PC-3 (cell line): ENCODE measurements around the gene RNF167. TPM values are rescaled to one million over a fixed set of nuclear protein-coding genes. Genes with fewer than 3 reads are reported as not detected.

Experiments
- ATAC-seq: fragments of 200-7000 bp; cut with Tn5 transposase; 2 replicates; pipeline ENCODE4 v1.9.1; 2020; ENCODE audit warnings: mild to moderate bottlenecking, moderate library complexity
- BruUV-seq: library from RNA; stranded (reverse); fragments of 400-500 nt; replicated peaks from 2 replicates; lab custom pipeline; 2021; lab: Mats Ljungman, UMichigan
- CTCF ChIA-PET: fragments of 300-600 bp; sonication (Branson Sonifier 250); formaldehyde crosslinking; loops from one replicate; lab custom pipeline; 2022; ENCODE audit warnings: antibody characterized with exemption; lab: Charles Lee
- POLR2A ChIA-PET: fragments of 300-600 bp; sonication (Branson Sonifier 250); formaldehyde crosslinking; loops from one replicate; lab custom pipeline; 2022; ENCODE audit warnings: antibody characterized with exemption; ENCODE audit not compliant: unreplicated experiment; lab: Charles Lee
- DNase-seq: peaks from one replicate; pipeline ENCODE4 v3.0.0-alpha.2; 2015
- H2AFZ ChIP-seq: fragments of 300-600 bp; sonication (generic); 2 replicates; pipeline ENCODE4 v1.6.0; 2016; ENCODE audit warnings: antibody characterized with exemption, low read length
- H3F3A ChIP-seq: fragments of 300-600 bp; sonication (generic); one replicate; pipeline ENCODE4 v1.6.0; 2017; ENCODE audit warnings: antibody characterized with exemption, low read length, control low read depth, mild to moderate bottlenecking; ENCODE audit not compliant: unreplicated experiment
- H3K27ac ChIP-seq: fragments of 300-600 bp; sonication (generic); 2 replicates; pipeline ENCODE4 v1.5.1; 2016; ENCODE audit warnings: mild to moderate bottlenecking, low read length
- H3K27me3 ChIP-seq: fragments of 300-600 bp; sonication (generic); 2 replicates; pipeline ENCODE4 v1.6.1; 2016; ENCODE audit warnings: low read length, mixed read lengths
- H3K36me3 ChIP-seq: fragments of 300-600 bp; sonication (generic); 2 replicates; pipeline ENCODE4 v1.6.1; 2016; ENCODE audit warnings: low read depth, mixed run types, low read length, mixed read lengths
- H3K4me1 ChIP-seq: fragments of 300-600 bp; sonication (generic); 2 replicates; pipeline ENCODE4 v1.5.1; 2016; ENCODE audit warnings: low read length; ENCODE audit not compliant: insufficient read depth
- H3K4me2 ChIP-seq: fragments of 300-600 bp; sonication (generic); 2 replicates; pipeline ENCODE4 v1.6.0; 2016; ENCODE audit warnings: low read length
- H3K4me3 ChIP-seq: fragments of 300-600 bp; sonication (generic); 2 replicates; pipeline ENCODE4 v1.5.1; 2016; ENCODE audit warnings: mild to moderate bottlenecking, low read length, mixed read lengths
- H3K79me2 ChIP-seq: fragments of 300-600 bp; sonication (generic); 2 replicates; pipeline ENCODE4 v1.6.1; 2017; ENCODE audit warnings: low read length, mixed read lengths
- H3K9ac ChIP-seq: fragments of 300-600 bp; sonication (generic); 2 replicates; pipeline ENCODE4 v1.6.0; 2016; ENCODE audit warnings: mild to moderate bottlenecking, low read length
- H3K9me2 ChIP-seq: fragments of 300-600 bp; sonication (generic); replicated peaks from 2 replicates; pipeline ENCODE4 v1.6.1; 2016; ENCODE audit warnings: mixed run types, low read length, mixed read lengths
- H3K9me3 ChIP-seq: fragments of 300-600 bp; sonication (generic); 2 replicates; pipeline ENCODE4 v1.6.1; 2016; ENCODE audit warnings: low read length, mixed read lengths
- H4K20me1 ChIP-seq: fragments of 300-600 bp; sonication (generic); 2 replicates; pipeline ENCODE4 v1.6.1; 2016; ENCODE audit warnings: low read length, mixed read lengths
- EZH2 ChIP-seq: fragments of 300-600 bp; sonication (generic); IDR thresholded peaks from one replicate; pipeline ENCODE4 v1.6.1; 2017; ENCODE audit warnings: antibody characterized with exemption, mild to moderate bottlenecking, low read length; ENCODE audit not compliant: unreplicated experiment
- EZH2phosphoT487 ChIP-seq: fragments of 300-600 bp; sonication (generic); IDR thresholded peaks from 2 replicates; pipeline ENCODE4 v1.6.1; 2018; ENCODE audit warnings: mild to moderate bottlenecking, antibody characterized with exemption, low read length, borderline replicate concordance
- intact Hi-C: fragments of 100-400 bp; cut with micrococcal nuclease; formaldehyde crosslinking; loops from 2 replicates; pipeline ENCODE4 v1.9.0; 2023
- total RNA-seq: library from RNA; depleted of rRNA; stranded (reverse); fragments of >200 nt; gene quantifications from 2 replicates; pipeline ENCODE4 v1.2.3, GENCODE V29; 2014
- TF ChIP-seq, protein P1 (sequence below): fragments of 300-600 bp; sonication (generic); conservative IDR thresholded peaks from 2 replicates; pipeline ENCODE4 v1.5.1; 2017; ENCODE audit warnings: antibody characterized with exemption, low read depth, mild to moderate bottlenecking, low read length

The RNF167 gene
- total RNA-seq, 1 experiment from 2014 or later: 43.1 TPM

DNA sequence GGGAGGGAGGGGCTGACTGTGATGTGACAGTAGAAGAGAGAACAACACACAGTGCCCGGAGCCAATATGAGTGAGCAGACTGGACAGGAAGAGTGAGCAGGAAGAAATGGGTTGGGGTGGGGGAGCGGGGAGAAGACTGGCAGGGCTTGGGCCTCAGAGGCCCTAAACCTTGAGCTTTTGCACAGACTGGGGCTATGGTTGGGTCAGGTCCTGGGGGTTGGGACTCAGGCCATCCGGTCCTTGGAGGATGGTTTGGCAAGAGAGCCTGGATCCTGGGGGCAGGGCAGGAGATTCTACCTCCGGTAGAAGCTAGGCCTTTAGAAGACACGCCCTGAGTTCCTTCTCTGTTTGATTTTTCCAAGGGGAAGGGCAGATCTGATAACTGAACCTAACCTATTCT lies 46.3 kb downstream of the RNF167 start:
- Histone ChIP-seq H3K4me1 (peaks cover 15% of the 10 kb centered on the region; the same call in 1 of the 2 replicates), H3K79me2 (peaks cover 7% of the 10 kb centered on the region; the same call in 1 of the 2 replicates), H3K9ac (peak overlapping the region; percentile 82), H3K36me3 (no peaks in the 10 kb centered on the region; the same call in 1 of the 2 replicates), H3K27ac (0 out of 2 replicates have a peak overlapping the region, but pooled peaks have one; percentile 14), H3K9me3 (no peaks in the 10 kb centered on the region), H2AFZ (peak overlapping the region; percentile 94), H3F3A (no peaks in the 10 kb centered on the region), H3K4me2 (peak overlapping the region; percentile 88), H3K9me2 (no peaks in the 10 kb centered on the region), H4K20me1 (no peaks in the 10 kb centered on the region), H3K4me3 (peak overlapping the region; percentile 88), H3K27me3 (no peaks in the 10 kb centered on the region)
- ChIA-PET CTCF (no interaction called here), POLR2A (no interaction called here)
- DNase-seq (no peak), ATAC-seq (peak; percentile 25)
- BruUV-seq: TSS peak; percentile 28
- TF ChIP-seq EZH2phosphoT487 (no peak), EZH2 (no peak)
- TF ChIP-seq, protein P1, sequence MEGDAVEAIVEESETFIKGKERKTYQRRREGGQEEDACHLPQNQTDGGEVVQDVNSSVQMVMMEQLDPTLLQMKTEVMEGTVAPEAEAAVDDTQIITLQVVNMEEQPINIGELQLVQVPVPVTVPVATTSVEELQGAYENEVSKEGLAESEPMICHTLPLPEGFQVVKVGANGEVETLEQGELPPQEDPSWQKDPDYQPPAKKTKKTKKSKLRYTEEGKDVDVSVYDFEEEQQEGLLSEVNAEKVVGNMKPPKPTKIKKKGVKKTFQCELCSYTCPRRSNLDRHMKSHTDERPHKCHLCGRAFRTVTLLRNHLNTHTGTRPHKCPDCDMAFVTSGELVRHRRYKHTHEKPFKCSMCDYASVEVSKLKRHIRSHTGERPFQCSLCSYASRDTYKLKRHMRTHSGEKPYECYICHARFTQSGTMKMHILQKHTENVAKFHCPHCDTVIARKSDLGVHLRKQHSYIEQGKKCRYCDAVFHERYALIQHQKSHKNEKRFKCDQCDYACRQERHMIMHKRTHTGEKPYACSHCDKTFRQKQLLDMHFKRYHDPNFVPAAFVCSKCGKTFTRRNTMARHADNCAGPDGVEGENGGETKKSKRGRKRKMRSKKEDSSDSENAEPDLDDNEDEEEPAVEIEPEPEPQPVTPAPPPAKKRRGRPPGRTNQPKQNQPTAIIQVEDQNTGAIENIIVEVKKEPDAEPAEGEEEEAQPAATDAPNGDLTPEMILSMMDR: no peak
- intact Hi-C loops: no loop called here

DNA sequence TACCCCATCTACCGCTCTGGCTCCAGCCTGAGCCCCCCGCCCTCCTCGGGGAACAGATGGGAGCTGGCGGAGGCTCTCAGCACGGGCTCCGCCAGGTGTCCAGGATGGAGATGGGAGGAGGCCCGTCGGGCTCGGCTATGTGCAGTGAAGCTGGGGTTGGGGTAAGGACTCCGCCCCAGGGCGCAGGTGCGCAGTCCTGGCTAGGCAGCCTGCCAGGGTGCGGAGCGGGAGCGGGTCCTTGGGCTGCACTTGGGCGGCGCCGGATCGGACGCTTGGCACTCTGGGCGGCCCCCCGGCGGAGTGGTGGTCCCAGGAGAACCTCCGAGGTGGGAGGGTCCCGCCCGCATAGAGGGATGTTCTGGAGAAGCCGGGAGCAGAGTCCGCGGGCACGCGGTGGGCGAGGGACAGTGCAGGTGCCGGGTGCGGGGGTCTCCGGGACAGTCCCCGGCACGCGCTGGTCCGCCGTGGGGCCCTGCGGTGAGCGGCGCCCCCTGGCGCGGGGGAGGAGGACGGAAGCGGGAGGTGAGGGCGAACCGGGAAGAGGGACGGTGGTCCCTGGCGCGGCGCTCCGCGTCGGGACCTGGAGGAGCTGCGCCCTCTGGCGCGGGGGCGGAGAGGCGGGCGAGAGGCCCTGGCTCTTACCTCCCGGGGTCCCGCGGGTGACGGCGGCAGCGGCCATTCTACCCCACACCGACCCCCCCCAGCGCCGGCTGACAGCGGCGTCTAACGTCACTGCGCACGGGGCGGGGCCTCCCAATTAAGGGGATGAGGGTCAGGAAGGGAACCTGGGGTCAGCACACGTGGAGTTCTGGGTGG lies 47.1 kb downstream of the RNF167 start, which contains the start of gene CAMTA2:
TSS of gene CAMTA2 (minus strand) at position 725 of the 816 bp plus-strand sequence. CDS start 1,453 bp downstream, outside the sequence.
- no peaks in the 10 kb centered on the region for H3K27me3 ChIP-seq
- no peaks in the 10 kb centered on the region; the same call in 1 of the 2 replicates for H3K36me3 ChIP-seq
- H3F3A ChIP-seq: no peaks in the 10 kb centered on the region
- BruUV-seq: no TSS peak
- peak within 1 kb of the TSS; percentile 14; the same call in 1 of the 2 replicates for H3K27ac ChIP-seq
- no peaks in the 10 kb centered on the region for H4K20me1 ChIP-seq
- peaks cover 7% of the 10 kb centered on the region; the same call in 1 of the 2 replicates for H3K79me2 ChIP-seq
- ChIA-PET POLR2A (no interaction called here), CTCF (no interaction called here)
- H3K9ac ChIP-seq: peak within 1 kb of the TSS; percentile 82
- H3K9me3 ChIP-seq: no peaks in the 10 kb centered on the region
- H3K4me3 ChIP-seq: peak within 1 kb of the TSS; percentile 88
- ATAC-seq: peak; percentile 82
- H3K4me1 ChIP-seq: peaks cover 15% of the 10 kb centered on the region; the same call in 1 of the 2 replicates
- intact Hi-C loops: no loop called here
- peak within 1 kb of the TSS; percentile 94 for H2AFZ ChIP-seq
- no peak for TF ChIP-seq EZH2
- TF ChIP-seq, protein P1: peak; percentile 72
- TF ChIP-seq EZH2phosphoT487: no peak
- peak within 1 kb of the TSS; percentile 88 for H3K4me2 ChIP-seq
- no peaks in the 10 kb centered on the region for H3K9me2 ChIP-seq
- peak; percentile 55 for DNase-seq
